Osteocyte (in vitro differentiated cells): ENCODE results near the gene DUSP2. TPM values are rescaled to one million over a fixed set of nuclear protein-coding genes. Genes with fewer than 3 reads are reported as not detected.

Source experiments
- DNase-seq: peaks from one replicate; pipeline ENCODE4 v3.0.0; 2021; ENCODE audit warnings: mixed read lengths; ENCODE audit not compliant: unreplicated experiment; ENCODE audit errors: extremely low spot score
- H3K27ac Mint-ChIP-seq: one replicate; pipeline ENCODE4 v1.8.0; 2021; ENCODE audit warnings: mild to moderate bottlenecking, mixed read lengths; ENCODE audit not compliant: unreplicated experiment
- H3K27me3 Mint-ChIP-seq: one replicate; pipeline ENCODE4 v1.8.0; 2021; ENCODE audit warnings: mixed read lengths; ENCODE audit not compliant: unreplicated experiment
- H3K36me3 Mint-ChIP-seq: one replicate; pipeline ENCODE4 v1.8.0; 2021; ENCODE audit warnings: mixed read lengths; ENCODE audit not compliant: unreplicated experiment
- H3K4me1 Mint-ChIP-seq: one replicate; pipeline ENCODE4 v1.8.0; 2021; ENCODE audit warnings: mixed read lengths; ENCODE audit not compliant: unreplicated experiment
- H3K4me3 Mint-ChIP-seq: one replicate; pipeline ENCODE4 v1.8.0; 2021; ENCODE audit warnings: mild to moderate bottlenecking, moderate library complexity, mixed read lengths; ENCODE audit not compliant: unreplicated experiment
- H3K9me3 Mint-ChIP-seq: one replicate; pipeline ENCODE4 v1.8.0; 2021; ENCODE audit warnings: mixed read lengths; ENCODE audit not compliant: unreplicated experiment
- total RNA-seq: library from RNA; stranded (reverse); gene quantifications from 2 replicates; pipeline ENCODE4 v1.2.1, GENCODE V29; 2021
- TF ChIP-seq, protein P1 (sequence below): fragments of 200-600 bp; sonication (generic); IDR thresholded peaks from 2 replicates; pipeline ENCODE4 v1.5.0; 2021; ENCODE audit warnings: antibody characterized with exemption, mild to moderate bottlenecking, moderate library complexity

The DUSP2 gene
- total RNA-seq, 1 donor from 2014 or later: 0.78 TPM

DNA sequence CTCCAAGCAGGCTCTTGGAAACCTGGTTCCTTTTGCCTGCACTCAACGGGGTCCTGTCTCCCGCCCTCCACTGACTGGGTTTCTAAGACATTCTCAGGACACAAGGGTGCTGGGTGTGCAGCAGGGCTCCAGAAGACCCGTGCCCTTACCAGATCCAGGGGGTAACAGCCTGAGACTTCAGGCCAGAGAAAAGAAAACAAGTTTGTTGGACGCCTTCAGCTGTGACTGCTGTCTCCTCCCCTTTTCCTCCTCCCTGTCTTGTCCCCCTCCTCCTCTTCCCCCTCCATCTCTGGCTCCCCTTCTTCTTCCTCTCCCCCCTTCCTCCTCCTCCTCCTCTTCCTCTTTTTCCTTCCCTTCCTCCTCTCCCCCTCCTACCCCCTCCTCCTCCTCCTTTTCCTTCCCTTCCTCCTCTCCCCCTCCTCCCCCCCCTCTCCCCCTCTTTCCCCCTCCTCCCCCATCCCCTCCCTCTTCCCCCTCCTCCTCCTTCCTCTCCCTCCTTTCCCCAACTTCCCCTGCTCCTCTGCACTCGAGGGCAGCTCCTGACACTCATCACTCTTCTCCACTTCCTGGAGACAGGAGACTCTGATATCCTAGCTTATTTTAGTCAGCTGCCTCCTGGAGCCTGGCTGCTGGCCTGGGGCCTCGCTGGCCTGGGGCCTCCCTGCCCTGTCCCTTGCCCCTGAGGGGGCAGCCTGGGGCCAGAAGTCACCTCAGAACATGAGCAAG, 41.3 kb downstream of the DUSP2 start:
- no peaks in the 10 kb centered on the region for H3K27me3 Mint-ChIP-seq
- peaks cover 11% of the 10 kb centered on the region for H3K4me1 Mint-ChIP-seq
- no peak for DNase-seq
- no peaks in the 10 kb centered on the region for H3K36me3 Mint-ChIP-seq
- TF ChIP-seq, protein P1, sequence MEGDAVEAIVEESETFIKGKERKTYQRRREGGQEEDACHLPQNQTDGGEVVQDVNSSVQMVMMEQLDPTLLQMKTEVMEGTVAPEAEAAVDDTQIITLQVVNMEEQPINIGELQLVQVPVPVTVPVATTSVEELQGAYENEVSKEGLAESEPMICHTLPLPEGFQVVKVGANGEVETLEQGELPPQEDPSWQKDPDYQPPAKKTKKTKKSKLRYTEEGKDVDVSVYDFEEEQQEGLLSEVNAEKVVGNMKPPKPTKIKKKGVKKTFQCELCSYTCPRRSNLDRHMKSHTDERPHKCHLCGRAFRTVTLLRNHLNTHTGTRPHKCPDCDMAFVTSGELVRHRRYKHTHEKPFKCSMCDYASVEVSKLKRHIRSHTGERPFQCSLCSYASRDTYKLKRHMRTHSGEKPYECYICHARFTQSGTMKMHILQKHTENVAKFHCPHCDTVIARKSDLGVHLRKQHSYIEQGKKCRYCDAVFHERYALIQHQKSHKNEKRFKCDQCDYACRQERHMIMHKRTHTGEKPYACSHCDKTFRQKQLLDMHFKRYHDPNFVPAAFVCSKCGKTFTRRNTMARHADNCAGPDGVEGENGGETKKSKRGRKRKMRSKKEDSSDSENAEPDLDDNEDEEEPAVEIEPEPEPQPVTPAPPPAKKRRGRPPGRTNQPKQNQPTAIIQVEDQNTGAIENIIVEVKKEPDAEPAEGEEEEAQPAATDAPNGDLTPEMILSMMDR: no peak
- H3K27ac Mint-ChIP-seq: no peak overlapping the region
- H3K4me3 Mint-ChIP-seq: no peak overlapping the region
- peaks cover 9% of the 10 kb centered on the region for H3K9me3 Mint-ChIP-seq

DNA sequence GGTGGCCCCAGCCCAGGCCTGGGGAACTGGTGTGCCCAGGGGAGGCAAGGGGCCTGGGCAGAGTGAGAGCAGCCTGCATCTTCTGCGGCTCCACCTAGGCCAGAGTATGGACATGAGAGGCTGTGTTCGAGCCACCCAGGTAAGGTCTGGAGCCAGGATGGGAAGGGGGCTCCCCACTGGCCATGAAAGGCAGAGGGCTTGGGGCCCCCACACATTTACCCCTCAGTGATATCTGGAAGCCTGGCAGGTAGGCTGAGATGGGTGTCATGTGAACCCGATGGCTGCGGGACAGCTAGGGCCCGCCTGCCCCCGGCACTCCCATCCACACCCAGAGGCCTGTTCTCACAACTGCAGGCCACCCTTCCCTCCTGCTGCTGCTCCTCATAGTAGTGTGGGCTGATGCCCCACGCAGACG, 42.0 kb downstream of the DUSP2 start:
- TF ChIP-seq, protein P1: no peak

DNA sequence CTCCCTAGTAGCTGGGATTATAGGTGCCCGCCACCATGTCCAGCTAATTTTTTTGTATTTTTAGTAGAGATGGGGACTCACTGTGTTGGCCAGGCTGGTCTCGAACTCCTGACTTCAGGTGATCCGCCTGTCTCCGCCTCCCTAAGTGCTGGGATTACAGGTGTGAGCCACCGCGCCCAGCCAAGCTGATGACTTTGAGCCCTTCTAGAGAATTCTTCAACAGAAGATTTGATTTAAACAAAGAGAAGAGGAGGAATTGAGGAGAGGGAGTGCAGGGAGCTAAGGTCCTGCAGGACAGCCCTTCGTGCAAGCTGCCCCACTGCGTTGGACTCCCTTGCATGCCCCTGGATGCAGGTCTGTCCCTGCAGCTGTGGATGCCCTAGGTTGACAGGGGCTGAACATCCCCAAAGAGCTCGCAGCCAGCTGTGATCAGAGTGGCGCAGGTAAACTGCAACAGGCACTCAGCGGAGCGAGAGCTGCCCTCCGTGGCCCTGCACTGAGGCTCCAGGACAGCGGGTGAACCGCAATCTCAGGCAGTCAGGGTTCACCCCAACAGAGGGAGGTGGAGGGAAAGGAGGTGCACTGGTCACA, 42.5 kb downstream of the DUSP2 start:
- no peak for DNase-seq
- Mint-ChIP-seq H3K27ac (no peak overlapping the region), H3K4me3 (no peak overlapping the region), H3K36me3 (no peaks in the 10 kb centered on the region), H3K27me3 (no peaks in the 10 kb centered on the region), H3K4me1 (peaks cover 1% of the 10 kb centered on the region), H3K9me3 (peaks cover 9% of the 10 kb centered on the region)
- TF ChIP-seq, protein P1: no peak

More for the DNA sequence above, 42.0 kb downstream of the DUSP2 start:
- peaks cover 9% of the 10 kb centered on the region for H3K9me3 Mint-ChIP-seq
- no peak for DNase-seq
- peaks cover 4% of the 10 kb centered on the region for H3K4me1 Mint-ChIP-seq
- no peaks in the 10 kb centered on the region for H3K36me3 Mint-ChIP-seq
- H3K27me3 Mint-ChIP-seq: no peaks in the 10 kb centered on the region
- H3K27ac Mint-ChIP-seq: no peak overlapping the region
- no peak overlapping the region for H3K4me3 Mint-ChIP-seq

DNA sequence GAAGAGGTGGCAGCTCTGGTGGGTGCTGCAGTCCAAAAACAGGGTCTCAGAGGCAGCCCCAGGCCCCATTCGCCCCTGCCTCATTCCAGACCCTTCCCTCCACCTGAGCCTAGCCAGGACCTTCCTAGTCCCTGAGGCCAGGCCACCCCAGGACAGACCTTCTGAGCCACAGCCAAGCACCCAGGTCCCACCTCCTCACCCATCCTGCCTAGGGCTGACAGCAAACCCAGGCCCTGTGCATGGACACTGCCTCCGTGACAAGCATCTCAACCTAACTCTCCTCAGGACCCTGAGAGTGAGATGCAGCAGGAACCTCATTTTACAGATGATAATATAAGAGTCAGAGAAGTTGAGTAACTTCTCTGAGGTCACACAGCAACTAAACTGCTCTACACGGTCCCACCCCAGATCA, 44.3 kb downstream of the DUSP2 start:
- TF ChIP-seq, protein P1: no peak
- Mint-ChIP-seq H3K27me3 (peaks cover 2% of the 10 kb centered on the region), H3K36me3 (no peaks in the 10 kb centered on the region), H3K4me1 (peaks cover 1% of the 10 kb centered on the region), H3K27ac (no peak overlapping the region), H3K4me3 (no peak overlapping the region), H3K9me3 (peaks cover 9% of the 10 kb centered on the region)
- DNase-seq: peak; percentile 65
